OCI-LY7 (cell line): ENCODE measurements around the gene ZNF212. TPM values are rescaled to one million over a fixed set of nuclear protein-coding genes. Genes with fewer than 3 reads are reported as not detected.

ENCODE experiments used
- BruUV-seq: library from RNA; stranded (reverse); fragments of 400-500 nt; replicated peaks from 2 replicates; lab custom pipeline; 2021; lab: Mats Ljungman, UMichigan
- CTCF ChIA-PET: fragments of 300-600 bp; sonication (Branson Sonifier 250); formaldehyde crosslinking; loops from one replicate; lab custom pipeline; 2022; ENCODE audit warnings: antibody characterized with exemption; ENCODE audit not compliant: unreplicated experiment; lab: Charles Lee
- POLR2A ChIA-PET: fragments of 300-600 bp; sonication (Branson Sonifier 250); formaldehyde crosslinking; loops from one replicate; lab custom pipeline; 2022; ENCODE audit warnings: antibody characterized with exemption; lab: Charles Lee
- DNase-seq: peaks from one replicate; pipeline ENCODE4 v3.0.0-alpha.2; 2015; ENCODE audit warnings: low spot score
- H2AFZ ChIP-seq: fragments of 200-600 bp; sonication (generic), shearing (Covaris generic); 2 replicates; pipeline ENCODE4 v1.6.1; 2014; ENCODE audit warnings: mild to moderate bottlenecking, antibody characterized with exemption, low read length, moderate library complexity
- H3K27ac ChIP-seq: fragments of 200-600 bp; sonication (generic); 2 replicates; pipeline ENCODE4 v1.5.1; 2014; ENCODE audit warnings: mixed run types, low read depth, mild to moderate bottlenecking, moderate library complexity, low read length, inconsistent platforms; ENCODE audit not compliant: poor library complexity, severe bottlenecking
- H3K36me3 ChIP-seq: fragments of 200-600 bp; sonication (generic); 2 replicates; pipeline ENCODE4 v1.6.1; 2014; ENCODE audit warnings: mild to moderate bottlenecking, antibody characterized with exemption, low read length, moderate library complexity, mixed read lengths; ENCODE audit not compliant: insufficient read depth
- H3K4me1 ChIP-seq: fragments of 200-600 bp; sonication (generic); 2 replicates; pipeline ENCODE4 v1.5.1; 2014; ENCODE audit warnings: mild to moderate bottlenecking, low read length; ENCODE audit not compliant: insufficient read depth, poor library complexity, severe bottlenecking
- H3K4me2 ChIP-seq: fragments of 200-600 bp; sonication (generic); 2 replicates; pipeline ENCODE4 v1.6.1; 2014; ENCODE audit warnings: mild to moderate bottlenecking, low read length
- H3K4me3 ChIP-seq: fragments of 200-600 bp; sonication (generic); 2 replicates; pipeline ENCODE4 v1.5.1; 2014; ENCODE audit warnings: mild to moderate bottlenecking, low read depth, low read length; ENCODE audit not compliant: poor library complexity, severe bottlenecking
- H3K79me2 ChIP-seq: fragments of 200-600 bp; sonication (generic); 2 replicates; pipeline ENCODE4 v1.6.1; 2016; ENCODE audit warnings: low read depth, mild to moderate bottlenecking, low read length, moderate library complexity, mixed read lengths; ENCODE audit not compliant: insufficient read depth
- H3K9me2 ChIP-seq: fragments of 200-600 bp; sonication (generic); 2 replicates; pipeline ENCODE4 v1.6.1; 2016; ENCODE audit warnings: mild to moderate bottlenecking, low read length, mixed read lengths; ENCODE audit not compliant: insufficient read depth
- H3K9me3 ChIP-seq: fragments of 200-600 bp; sonication (generic); 2 replicates; pipeline ENCODE4 v1.6.1; 2014; ENCODE audit warnings: mild to moderate bottlenecking, mixed run types, low read length, mixed read lengths
- H4K20me1 ChIP-seq: fragments of 200-600 bp; sonication (generic); 2 replicates; pipeline ENCODE4 v1.6.1; 2014; ENCODE audit warnings: mild to moderate bottlenecking, antibody characterized with exemption, low read length, moderate library complexity, mixed read lengths; ENCODE audit not compliant: insufficient read depth
- EZH2phosphoT487 ChIP-seq: fragments of 200-600 bp; sonication (generic); IDR thresholded peaks from 2 replicates; pipeline ENCODE4 v1.6.1; 2018; ENCODE audit warnings: low read depth, borderline replicate concordance, mild to moderate bottlenecking, mixed run types, antibody characterized with exemption, low read length, moderate library complexity, mixed read lengths
- intact Hi-C: fragments of 100-400 bp; cut with micrococcal nuclease; formaldehyde crosslinking; loops from one replicate; pipeline ENCODE4 v1.10.0; 2022; ENCODE audit not compliant: unreplicated experiment
- total RNA-seq, 2 experiments: library from RNA; depleted of rRNA in 1 of 2; stranded (reverse); fragments of >200 nt in 1 of 2; shearing (Covaris generic) in 1 of 2; gene quantifications; 2 replicates each; pipeline ENCODE4 v1.2.3, GENCODE V29; 2014 to 2022
- TF ChIP-seq, protein P1 (sequence below): fragments of 200-600 bp; sonication (generic); conservative IDR thresholded peaks from 2 replicates; pipeline ENCODE4 v1.5.1; 2014; ENCODE audit warnings: mild to moderate bottlenecking, antibody characterized with exemption, low read length, moderate library complexity, mixed read lengths

The ZNF212 gene
- total RNA-seq, 2 experiments from 2014 or later, result 11.6 to 12.7 TPM

DNA sequence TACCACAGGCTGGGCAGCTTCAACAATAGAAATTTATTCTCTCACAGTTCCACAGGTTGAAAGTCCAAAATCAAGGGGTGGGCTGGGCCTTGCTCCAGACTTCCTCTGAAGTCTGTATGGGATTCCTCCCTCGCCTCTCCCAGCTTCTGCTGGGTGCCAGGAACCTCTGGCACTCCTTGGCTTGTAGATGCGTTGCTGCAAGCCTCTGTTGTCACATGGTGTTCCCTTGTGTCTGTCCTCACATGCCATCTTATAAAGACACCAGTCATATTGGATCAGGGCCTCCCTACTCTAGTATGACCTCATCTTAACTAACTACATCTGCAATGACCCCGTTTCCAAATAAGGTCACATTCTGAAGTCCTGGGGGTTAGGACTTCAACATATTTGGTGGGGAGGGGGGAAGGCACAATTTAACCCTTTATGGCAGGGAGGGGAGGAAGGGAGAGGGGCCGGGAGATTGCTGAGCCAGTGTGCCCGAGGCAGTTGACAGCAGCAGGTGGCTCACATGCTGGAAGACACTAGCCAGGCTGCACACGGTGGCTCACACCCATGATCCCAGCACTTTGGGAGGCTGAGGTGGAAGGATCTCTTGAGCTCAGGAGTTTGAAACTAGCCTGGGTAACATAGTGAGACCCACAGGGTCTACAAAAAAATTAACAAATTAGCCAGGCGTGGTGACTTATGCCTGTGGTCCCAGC is 25.3 kb upstream of the ZNF212 start:
- POLR2A ChIA-PET, result interaction anchor here (0.6 kb wide), 1 partner anchor 290 kb away, joined by 3 read pairs; no protein-coding TSS in a partner anchor
- no peak overlapping the region for H3K4me2 ChIP-seq
- no peaks in the 10 kb centered on the region for H3K4me1 ChIP-seq
- CTCF ChIA-PET, result no interaction called here
- no peak overlapping the region for H3K4me3 ChIP-seq
- intact Hi-C loops, result no loop called here
- no peak for DNase-seq
- no peak overlapping the region for H2AFZ ChIP-seq
- no TSS peak for BruUV-seq
- H3K79me2 ChIP-seq, result no peaks in the 10 kb centered on the region
- peaks cover 93% of the 10 kb centered on the region for H3K36me3 ChIP-seq
- no peaks in the 10 kb centered on the region for H4K20me1 ChIP-seq
- no peaks in the 10 kb centered on the region for H3K9me3 ChIP-seq
- no peaks in the 10 kb centered on the region for H3K9me2 ChIP-seq
- TF ChIP-seq, protein P1, sequence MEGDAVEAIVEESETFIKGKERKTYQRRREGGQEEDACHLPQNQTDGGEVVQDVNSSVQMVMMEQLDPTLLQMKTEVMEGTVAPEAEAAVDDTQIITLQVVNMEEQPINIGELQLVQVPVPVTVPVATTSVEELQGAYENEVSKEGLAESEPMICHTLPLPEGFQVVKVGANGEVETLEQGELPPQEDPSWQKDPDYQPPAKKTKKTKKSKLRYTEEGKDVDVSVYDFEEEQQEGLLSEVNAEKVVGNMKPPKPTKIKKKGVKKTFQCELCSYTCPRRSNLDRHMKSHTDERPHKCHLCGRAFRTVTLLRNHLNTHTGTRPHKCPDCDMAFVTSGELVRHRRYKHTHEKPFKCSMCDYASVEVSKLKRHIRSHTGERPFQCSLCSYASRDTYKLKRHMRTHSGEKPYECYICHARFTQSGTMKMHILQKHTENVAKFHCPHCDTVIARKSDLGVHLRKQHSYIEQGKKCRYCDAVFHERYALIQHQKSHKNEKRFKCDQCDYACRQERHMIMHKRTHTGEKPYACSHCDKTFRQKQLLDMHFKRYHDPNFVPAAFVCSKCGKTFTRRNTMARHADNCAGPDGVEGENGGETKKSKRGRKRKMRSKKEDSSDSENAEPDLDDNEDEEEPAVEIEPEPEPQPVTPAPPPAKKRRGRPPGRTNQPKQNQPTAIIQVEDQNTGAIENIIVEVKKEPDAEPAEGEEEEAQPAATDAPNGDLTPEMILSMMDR, result no peak
- no peak for TF ChIP-seq EZH2phosphoT487
- H3K27ac ChIP-seq, result no peak overlapping the region

DNA sequence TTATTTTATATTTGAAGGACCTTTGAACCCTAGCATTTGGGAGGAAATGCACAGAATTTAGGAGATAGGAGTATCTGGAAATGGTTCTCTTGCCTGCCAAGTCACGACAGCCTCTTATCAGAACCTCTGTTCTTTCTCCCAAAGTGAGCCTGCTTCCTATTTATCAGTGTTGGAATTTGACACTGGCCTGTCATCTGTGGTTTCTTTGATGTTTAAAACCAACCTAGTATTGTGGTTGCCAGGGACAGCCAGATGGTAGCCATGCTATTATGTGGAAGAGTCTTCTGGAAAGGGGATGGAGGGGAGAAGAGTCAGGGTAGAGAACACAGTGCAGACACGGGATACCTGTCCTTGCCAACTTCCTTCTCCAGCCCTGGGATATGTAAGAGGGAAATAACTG is 23.0 kb upstream of the ZNF212 start:
- H3K4me2 ChIP-seq, result no peak overlapping the region
- ChIA-PET POLR2A (no interaction called here), CTCF (no interaction called here)
- BruUV-seq, result no TSS peak
- intact Hi-C loops, result no loop called here
- no peak overlapping the region for H3K4me3 ChIP-seq
- DNase-seq, result no peak
- no peaks in the 10 kb centered on the region for H3K9me3 ChIP-seq
- no peak for TF ChIP-seq EZH2phosphoT487
- TF ChIP-seq, protein P1, result no peak
- H3K27ac ChIP-seq, result no peak overlapping the region
- no peaks in the 10 kb centered on the region for H4K20me1 ChIP-seq
- H3K4me1 ChIP-seq, result no peaks in the 10 kb centered on the region
- peaks cover 81% of the 10 kb centered on the region for H3K36me3 ChIP-seq
- H2AFZ ChIP-seq, result no peak overlapping the region
- no peaks in the 10 kb centered on the region for H3K79me2 ChIP-seq
- no peaks in the 10 kb centered on the region for H3K9me2 ChIP-seq

DNA sequence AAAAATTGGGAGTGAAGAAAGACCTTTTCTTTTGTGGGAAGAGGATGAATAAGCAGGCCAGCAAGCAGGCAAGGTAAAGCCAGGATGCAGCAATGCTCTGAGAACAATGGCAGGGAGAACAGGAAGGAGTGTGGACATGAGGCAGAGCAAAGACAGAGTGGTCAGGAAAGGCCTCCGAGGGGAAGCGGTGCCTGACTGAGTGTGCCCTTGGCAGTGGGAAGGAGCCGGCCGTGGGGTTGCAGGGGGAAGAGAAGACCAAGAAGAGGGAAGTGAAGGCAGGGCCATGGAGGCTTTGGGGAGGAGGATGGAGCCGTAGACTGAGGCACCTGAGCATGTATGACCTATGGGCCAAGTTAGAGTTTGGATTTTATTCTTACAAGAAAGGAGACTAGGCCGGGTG is 21.9 kb upstream of the ZNF212 start:
- peaks cover 73% of the 10 kb centered on the region for H3K36me3 ChIP-seq
- no peak for TF ChIP-seq EZH2phosphoT487
- TF ChIP-seq, protein P1, result no peak
- BruUV-seq, result no TSS peak
- no peak overlapping the region for H2AFZ ChIP-seq
- intact Hi-C loops, result no loop called here
- no peak overlapping the region for H3K4me3 ChIP-seq
- H3K27ac ChIP-seq, result no peak overlapping the region
- POLR2A ChIA-PET, result no interaction called here
- no peaks in the 10 kb centered on the region for H3K79me2 ChIP-seq
- H3K9me3 ChIP-seq, result no peaks in the 10 kb centered on the region
- H3K4me1 ChIP-seq, result no peaks in the 10 kb centered on the region
- no peak for DNase-seq
- no peak overlapping the region for H3K4me2 ChIP-seq
- CTCF ChIA-PET, result no interaction called here
- no peaks in the 10 kb centered on the region for H4K20me1 ChIP-seq
- H3K9me2 ChIP-seq, result no peaks in the 10 kb centered on the region
